Spleen (tissue), 11 donors: Measurements from ENCODE around the gene MAP3K2. TPM values are rescaled to one million over a fixed set of nuclear protein-coding genes. Genes with fewer than 3 reads are reported as not detected.

Experiments
- DNase-seq: peaks from one replicate; pipeline ENCODE4 v3.0.0-alpha.2; 2020
- H3K27ac ChIP-seq, 8 donors: fragments of 200-600 bp; sonication (generic) in 7 of 8; 1 replicate in 4 of 8; 2 replicates in 4 of 8; pipeline versions ENCODE4 v1.5.0 to v1.8.0; 2016 to 2021; ENCODE audit warnings: inconsistent platforms in 4 of 8, mild to moderate bottlenecking in 4 of 8, moderate library complexity in 1 of 8
- H3K27me3 ChIP-seq, 7 donors: fragments of 200-600 bp; sonication (generic) in 6 of 7; replicated peaks in 1 of 7; 1 replicate in 4 of 7; 2 replicates in 3 of 7; pipeline versions ENCODE4 v1.5.0 to v1.8.0; 2016 to 2021; ENCODE audit warnings: inconsistent platforms in 3 of 7, mild to moderate bottlenecking in 1 of 7
- H3K36me3 ChIP-seq, 6 donors: fragments of 200-600 bp; sonication (generic) in 5 of 6; 1 replicate in 4 of 6; 2 replicates in 2 of 6; pipeline versions ENCODE4 v1.5.0 to v1.8.0; 2016 to 2021; ENCODE audit warnings: inconsistent platforms in 2 of 6
- H3K4me1 ChIP-seq, 6 donors: fragments of 200-600 bp; sonication (generic) in 5 of 6; 1 replicate in 3 of 6; 2 replicates in 3 of 6; pipeline versions ENCODE4 v1.5.0 to v1.8.0; 2016 to 2021; ENCODE audit warnings: inconsistent platforms in 3 of 6
- H3K4me3 ChIP-seq, 8 donors: fragments of 200-600 bp; sonication (generic) in 7 of 8; 1 replicate in 4 of 8; 2 replicates in 4 of 8; pipeline versions ENCODE4 v1.5.0 to v1.8.0; 2016 to 2021; ENCODE audit warnings: inconsistent platforms in 4 of 8, mild to moderate bottlenecking in 4 of 8, moderate library complexity in 2 of 8
- H3K9me3 ChIP-seq, 8 donors: fragments of 200-600 bp; sonication (generic) in 7 of 8; 1 replicate in 4 of 8; 2 replicates in 4 of 8; pipeline versions ENCODE4 v1.5.0 to v1.8.0; 2016 to 2021; ENCODE audit warnings: inconsistent platforms in 4 of 8
- CTCF ChIP-seq, 11 experiments: fragments of 200-600 bp in 7 of 11; fragments of 450-650 bp in 4 of 11; sonication (generic) in 4 of 11; IDR thresholded peaks in 8 of 11; conservative IDR thresholded peaks in 3 of 11; 1 replicate in 7 of 11; 2 replicates in 4 of 11; pipeline versions ENCODE4 v1.4.0 to v1.8.0; 2016 to 2021; ENCODE audit warnings: antibody characterized with exemption in 11 of 11, inconsistent platforms in 4 of 11, mild to moderate bottlenecking in 1 of 11
- POLR2A ChIP-seq, 3 donors: fragments of 450-650 bp; IDR thresholded peaks; one replicate each; pipeline ENCODE4 v1.5.1; 2017; ENCODE audit warnings: antibody characterized with exemption in 3 of 3, mild to moderate bottlenecking in 1 of 3
- POLR2AphosphoS5 ChIP-seq, 3 donors: sonication (generic); formaldehyde crosslinking; IDR thresholded peaks; one replicate each; pipeline ENCODE4 v1.5.1; 2017; ENCODE audit warnings: antibody characterized with exemption in 3 of 3
- WGBS, 5 donors: extraction: QIAGEN DNeasy Blood & Tissue Kit in 3 of 5; methylation state at CpG; one replicate each; pipeline versions ENCODE4 v1.1.5 to v1.1.7; 2013 to 2018; 5-methylcytosine and 5-hydroxymethylcytosine counted together
- intact Hi-C: fragments of 100-400 bp; cut with DNase I; formaldehyde crosslinking; loops from one replicate; pipeline ENCODE4 v1.15.0; 2023; ENCODE audit warnings: low total_unique reads
- polyA plus RNA-seq, 3 donors: library from polyadenylated mRNA; stranded (reverse); fragments of 200-250 nt; gene quantifications; one replicate each; pipeline ENCODE4 v1.2.1, GENCODE V29; 2013
- total RNA-seq, 7 donors: library from RNA; depleted of rRNA in 3 of 7; stranded (reverse); fragments of >200 nt in 3 of 7; fragmentation: NEBNext Ultra II Directional in 4 of 7; extraction: Animal tissue kit (Norgen Biotek cat#: 25700) in 4 of 7; gene quantifications; one replicate each; pipeline versions ENCODE4 v1.1.0 to v1.2.1, GENCODE V29; 2016 to 2021
- donor health status: healthy with polysubstance abuse.
- donor health status: DM: no; HTN: no; CAD: no; lungs with moderate emphysema.
- donor health status: DM: no; HTN: no; CAD: no.
- donor health status: Bipolar disorder and iron deficiency.
- donor health status: healthy.
- donor health status: DM: no; HTN: no; CAD: no.
- donor health status: DM: yes; HTN: yes; CAD: no.

Gene MAP3K2
- total and polyA plus RNA-seq, 10 donors, result 6.5 to 83.9 (median 63.0) TPM

GRCh38 chr2:127371037-127371436 lies 16.7 kb downstream of the MAP3K2 start:
- peaks cover 10 to 52% (median 37%) of the 10 kb centered on the region in 8 donors for H3K9me3 ChIP-seq
- WGBS, 5 donors, result 96 to 98% (median 97%) methylated on average over 11 of the region's 11 CpGs
- intact Hi-C loops, result no loop called here
- peaks cover 0 to 14% (median 0%) of the 10 kb centered on the region in 6 donors for H3K36me3 ChIP-seq
- no peaks in the 10 kb centered on the region for H3K27me3 ChIP-seq
- H3K4me1 ChIP-seq, result peaks cover 0 to 33% (median 12%) of the 10 kb centered on the region in 6 donors
- H3K4me3 ChIP-seq, result no peak overlapping the region
- TF ChIP-seq POLR2A (IDR thresholded peaks at IDR 0.05), result no peak
- no peak for TF ChIP-seq POLR2AphosphoS5 (IDR thresholded peaks at IDR 0.05)
- TF ChIP-seq CTCF (IDR thresholded peaks at IDR 0.05 in 8 of 11, conservative IDR thresholded peaks at IDR 0.05 in 3 of 11), result no peak
- no peak for DNase-seq
- no peak overlapping the region for H3K27ac ChIP-seq

- peaks cover 10 to 48% (median 35%) of the 10 kb centered on the region in 8 donors for H3K9me3 ChIP-seq
- no peaks in the 10 kb centered on the region for H3K27me3 ChIP-seq
- no peak overlapping the region for H3K4me3 ChIP-seq
- intact Hi-C loops, result no loop called here
- H3K27ac ChIP-seq, result no peak overlapping the region
- H3K36me3 ChIP-seq, result peaks cover 0 to 14% (median 0%) of the 10 kb centered on the region in 6 donors
- no peak for DNase-seq
- 97 to 99% (median 98%) methylated on average over 10 of the region's 10 CpGs for WGBS, 5 donors
- no peak for TF ChIP-seq POLR2AphosphoS5 (IDR thresholded peaks at IDR 0.05)
- TF ChIP-seq POLR2A (IDR thresholded peaks at IDR 0.05), result no peak
- no peak for TF ChIP-seq CTCF (IDR thresholded peaks at IDR 0.05 in 8 of 11, conservative IDR thresholded peaks at IDR 0.05 in 3 of 11)
- H3K4me1 ChIP-seq, result peaks cover 5 to 43% (median 22%) of the 10 kb centered on the region in 6 donors
These were observed 17.8 kb downstream of the MAP3K2 start for GRCh38 chr2:127370010-127370409.

- Histone ChIP-seq H3K27me3 (no peaks in the 10 kb centered on the region), H3K4me1 (peaks cover 10 to 73% (median 52%) of the 10 kb centered on the region in 6 donors), H3K4me3 (no peak overlapping the region), H3K36me3 (peaks cover 0 to 6% (median 0%) of the 10 kb centered on the region in 6 donors), H3K27ac (no peak overlapping the region), H3K9me3 (peaks cover 0 to 8% (median 6%) of the 10 kb centered on the region in 8 donors)
- WGBS, 5 donors, result 72 to 100% (median 87%) methylated on average over 2 of the region's 2 CpGs
- TF ChIP-seq POLR2A (IDR thresholded peaks at IDR 0.05), result no peak
- TF ChIP-seq POLR2AphosphoS5 (IDR thresholded peaks at IDR 0.05), result no peak
- no peak for TF ChIP-seq CTCF (IDR thresholded peaks at IDR 0.05 in 8 of 11, conservative IDR thresholded peaks at IDR 0.05 in 3 of 11)
- DNase-seq, result no peak
- intact Hi-C loops, result no loop called here
These were observed 22.5 kb downstream of the MAP3K2 start for GRCh38 chr2:127365211-127365643.

- Histone ChIP-seq H3K27me3 (no peaks in the 10 kb centered on the region), H3K9me3 (no peaks in the 10 kb centered on the region), H3K4me1 (peaks cover 10 to 92% (median 62%) of the 10 kb centered on the region in 6 donors), H3K4me3 (no peak overlapping the region), H3K36me3 (no peaks in the 10 kb centered on the region), H3K27ac (no peak overlapping the region)
- 70 to 88% (median 77%) methylated on average over 5 of the region's 5 CpGs for WGBS, 5 donors
- TF ChIP-seq POLR2AphosphoS5 (IDR thresholded peaks at IDR 0.05) (no peak), POLR2A (IDR thresholded peaks at IDR 0.05) (no peak), CTCF (IDR thresholded peaks at IDR 0.05 in 8 of 11, conservative IDR thresholded peaks at IDR 0.05 in 3 of 11) (no peak)
- intact Hi-C loops, result no loop called here
- DNase-seq, result no peak
These were observed 24.8 kb downstream of the MAP3K2 start for GRCh38 chr2:127362971-127363370.
